Breast epithelium (tissue), 4 donors: ENCODE results near the gene GALNT5. TPM values are rescaled to one million over a fixed set of nuclear protein-coding genes. Genes with fewer than 3 reads are reported as not detected.

Source experiments
- DNase-seq, 2 donors: peaks; one replicate each; pipeline ENCODE4 v3.0.0-alpha.2; 2019; ENCODE audit warnings: low spot score in 2 of 2
- H3K27ac ChIP-seq, 2 donors: fragments of 200-600 bp; sonication (generic) in 1 of 2; one replicate each; pipeline ENCODE4 v1.5.1; 2016 to 2019; ENCODE audit warnings: mild to moderate bottlenecking in 1 of 2
- H3K27me3 ChIP-seq, 2 donors: fragments of 200-600 bp; sonication (generic) in 1 of 2; one replicate each; pipeline versions ENCODE4 v1.5.1 to v1.6.0; 2017 to 2019; ENCODE audit warnings: control low read depth in 1 of 2, mild to moderate bottlenecking in 1 of 2
- H3K36me3 ChIP-seq: fragments of 200-600 bp; one replicate; pipeline ENCODE4 v1.5.1; 2019
- H3K4me1 ChIP-seq, 2 donors: fragments of 200-600 bp; sonication (generic); one replicate each; pipeline ENCODE4 v1.5.1; 2016 to 2019; ENCODE audit warnings: control low read depth in 1 of 2
- H3K4me3 ChIP-seq, 3 donors: fragments of 200-600 bp; sonication (generic); 1 replicate in 2 of 3; 2 replicates in 1 of 3; pipeline ENCODE4 v1.5.1; 2016 to 2019; ENCODE audit warnings: mild to moderate bottlenecking in 3 of 3, moderate library complexity in 2 of 3
- H3K9me3 ChIP-seq, 2 donors: fragments of 200-600 bp; sonication (generic) in 1 of 2; one replicate each; pipeline ENCODE4 v1.5.1; 2016 to 2019; ENCODE audit warnings: control low read depth in 1 of 2
- CTCF ChIP-seq, 3 donors: fragments of 450-650 bp; IDR thresholded peaks; one replicate each; pipeline ENCODE4 v1.5.1; 2016 to 2017; ENCODE audit warnings: antibody characterized with exemption in 3 of 3, mild to moderate bottlenecking in 3 of 3, moderate library complexity in 3 of 3
- POLR2A ChIP-seq: fragments of 450-650 bp; IDR thresholded peaks from one replicate; pipeline ENCODE4 v1.6.1; 2016; ENCODE audit warnings: antibody characterized with exemption, mild to moderate bottlenecking, moderate library complexity
- POLR2AphosphoS5 ChIP-seq, 3 donors: sonication (generic); formaldehyde crosslinking; IDR thresholded peaks; one replicate each; pipeline ENCODE4 v1.6.1; 2017; ENCODE audit warnings: antibody characterized with exemption in 3 of 3
- intact Hi-C: fragments of 100-400 bp; cut with DNase I; formaldehyde crosslinking; loops from one replicate; pipeline ENCODE4 v1.15.1; 2023; ENCODE audit warnings: low total_unique reads
- total RNA-seq, 3 donors: library from RNA; depleted of rRNA; stranded (reverse); fragments of >200 nt; gene quantifications; one replicate each; pipeline ENCODE4 v1.1.0, GENCODE V29; 2016

Gene GALNT5
- total RNA-seq, 3 donors from 2014 or later = 0.16 to 2.0 (median 1.6) TPM

GRCh38 chr2:157244691-157245090, 12.8 kb upstream of the GALNT5 start:
- DNase-seq = no peak
- H3K36me3 ChIP-seq = no peaks in the 10 kb centered on the region
- no peak overlapping the region for H3K27ac ChIP-seq
- no peak overlapping the region for H3K4me3 ChIP-seq
- no peaks in the 10 kb centered on the region for H3K4me1 ChIP-seq
- no peaks in the 10 kb centered on the region for H3K9me3 ChIP-seq
- intact Hi-C loops = no loop called here
- no peaks in the 10 kb centered on the region for H3K27me3 ChIP-seq
- TF ChIP-seq POLR2AphosphoS5 (IDR thresholded peaks at IDR 0.05) = no peak

GRCh38 chr2:157245144-157245840, 12.2 kb upstream of the GALNT5 start:
- no peaks in the 10 kb centered on the region for H3K27me3 ChIP-seq
- no peak overlapping the region for H3K4me3 ChIP-seq
- no peaks in the 10 kb centered on the region for H3K4me1 ChIP-seq
- no peaks in the 10 kb centered on the region for H3K9me3 ChIP-seq
- H3K36me3 ChIP-seq = no peaks in the 10 kb centered on the region
- intact Hi-C loops = no loop called here
- TF ChIP-seq POLR2A = no peak
- no peak for TF ChIP-seq CTCF (IDR thresholded peaks at IDR 0.05)
- no peak for TF ChIP-seq POLR2AphosphoS5 (IDR thresholded peaks at IDR 0.05)
- H3K27ac ChIP-seq = no peak overlapping the region
- DNase-seq = no peak

GRCh38 chr2:157245846-157246764, 11.4 kb upstream of the GALNT5 start:
- DNase-seq = no peak
- TF ChIP-seq POLR2A (no peak), CTCF (IDR thresholded peaks at IDR 0.05) (no peak), POLR2AphosphoS5 (IDR thresholded peaks at IDR 0.05) (no peak)
- peak overlapping the region; percentile 57 to 74 for H3K27ac ChIP-seq
- intact Hi-C loops = no loop called here
- no peak overlapping the region for H3K4me3 ChIP-seq
- no peaks in the 10 kb centered on the region for H3K9me3 ChIP-seq
- H3K4me1 ChIP-seq = no peaks in the 10 kb centered on the region
- no peaks in the 10 kb centered on the region for H3K36me3 ChIP-seq
- H3K27me3 ChIP-seq = no peaks in the 10 kb centered on the region

- Histone ChIP-seq H3K9me3 (no peaks in the 10 kb centered on the region), H3K27me3 (no peaks in the 10 kb centered on the region), H3K36me3 (no peaks in the 10 kb centered on the region), H3K4me1 (no peaks in the 10 kb centered on the region), H3K4me3 (no peak overlapping the region), H3K27ac (no peak overlapping the region)
- DNase-seq = no peak
- intact Hi-C loops = no loop called here
- TF ChIP-seq CTCF (IDR thresholded peaks at IDR 0.05) (no peak), POLR2A (no peak), POLR2AphosphoS5 (IDR thresholded peaks at IDR 0.05) (no peak)
Observed at GRCh38 chr2:157246765-157247407, 10.6 kb upstream of the GALNT5 start.

- no peaks in the 10 kb centered on the region for H3K9me3 ChIP-seq
- no peaks in the 10 kb centered on the region for H3K4me1 ChIP-seq
- no peak overlapping the region for H3K4me3 ChIP-seq
- TF ChIP-seq CTCF (IDR thresholded peaks at IDR 0.05) (no peak), POLR2A (no peak), POLR2AphosphoS5 (IDR thresholded peaks at IDR 0.05) (no peak)
- H3K27me3 ChIP-seq = no peaks in the 10 kb centered on the region
- DNase-seq = no peak
- no peaks in the 10 kb centered on the region for H3K36me3 ChIP-seq
- H3K27ac ChIP-seq = no peak overlapping the region
- intact Hi-C loops = no loop called here
Observed at GRCh38 chr2:157250836-157251235, 6.7 kb upstream of the GALNT5 start.
